ENCODE measurements around the gene SPEF1. TPM values are rescaled to one million over a fixed set of nuclear protein-coding genes. Genes with fewer than 3 reads are reported as not detected.

The SPEF1 gene
- total RNA-seq, 1 experiment from 2014 or later: 0.24 TPM

GRCh38 chr20:3783068-3783489 lies 1.8 kb upstream of the SPEF1 start:
- Histone ChIP-seq H4K91ac (ENCODE audit: insufficient read length, low read depth, low read length) (no peak overlapping the region), H3K4me2 (ENCODE audit: insufficient read depth, insufficient read length, low read length) (no peak overlapping the region), H3T11ph (ENCODE audit: low read length) (no peak overlapping the region), H3K23ac (ENCODE audit: insufficient read length, low read depth, low read length) (no peak overlapping the region), H2BK15ac (ENCODE audit: low read depth, low read length) (no peak overlapping the region), H3K27ac (ENCODE audit: insufficient read length, low read depth, low read length) (no peak overlapping the region), H3K23me2 (ENCODE audit: insufficient read length, low read depth, low read length, poor library complexity, severe bottlenecking) (peaks cover 13% of the 10 kb centered on the region), H3K4me1 (ENCODE audit: insufficient read depth, low read length) (no peaks in the 10 kb centered on the region), H2AFZ (ENCODE audit: low read length) (no peak overlapping the region), H3K4ac (ENCODE audit: low read depth, low read length) (no peak overlapping the region), H3K79me1 (ENCODE audit: insufficient read depth, low read depth, low read length, poor library complexity, severe bottlenecking) (no peaks in the 10 kb centered on the region), H3K14ac (ENCODE audit: insufficient read depth, low read length) (no peak overlapping the region), H2BK120ac (ENCODE audit: low read depth, low read length, poor library complexity, severe bottlenecking) (no peak overlapping the region), H4K20me1 (ENCODE audit: control insufficient read depth, insufficient read depth, insufficient read length) (no peaks in the 10 kb centered on the region), H3K56ac (ENCODE audit: insufficient read length, low read depth, low read length) (no peak overlapping the region), H2BK5ac (ENCODE audit: insufficient read length, low read length) (no peak overlapping the region), H4K5ac (ENCODE audit: insufficient read length, low read depth, low read length) (no peak overlapping the region), H2BK12ac (ENCODE audit: insufficient read length, low read depth, low read length) (no peak overlapping the region), H3K9me3 (ENCODE audit: control insufficient read depth, low read depth, low read length) (no peaks in the 10 kb centered on the region), H4K8ac (replicated peaks; ENCODE audit: insufficient read length, low read depth, low read length) (no peak overlapping the region), H2BK20ac (ENCODE audit: low read depth, low read length, poor library complexity, severe bottlenecking) (no peak overlapping the region), H3K79me2 (ENCODE audit: insufficient read depth, low read length) (no peaks in the 10 kb centered on the region), H3K27me3 (ENCODE audit: insufficient read depth, low read length) (peaks cover 2% of the 10 kb centered on the region; the same call in 1 of the 2 replicates), H3K9ac (ENCODE audit: extremely low read depth, insufficient read length, low read length) (no peak overlapping the region), H2AK5ac (ENCODE audit: insufficient read length, low read length) (no peak overlapping the region), H3K18ac (ENCODE audit: insufficient read length, low read depth, low read length) (no peak overlapping the region)
- Mint-ChIP-seq H3K27me3 (ENCODE audit: low read depth) (peaks cover 37% of the 10 kb centered on the region), H3K36me3 (ENCODE audit: insufficient read depth in 1 of 3, low read depth in 3 of 3) (peaks cover 5 to 12% (median 8%) of the 10 kb centered on the region in 3 experiments), H3K4me1 (peaks cover 24 to 37% of the 10 kb centered on the region in 2 experiments), H3K4me3 (peak overlapping the region in 1 of 2 experiments; percentile 46; a peak in 1 of 5 replicates), H3K9me3 (no peaks in the 10 kb centered on the region), H3K27ac (peak overlapping the region in 1 of 3 experiments; percentile 67; a peak in 2 of 7 replicates)
- no peak for DNase-seq
- WGBS (ENCODE audit: extremely low coverage, insufficient read length, low lambda C conversion rate): no CpG with 5 or more reads among the region's 2 CpGs
- TF ChIP-seq CTCF (conservative IDR thresholded peaks at IDR 0.05): 0 out of 3 replicates have a peak, but pooled peaks have one; percentile 11

Data from H9 (cell line).